Stimulated activated CD4-positive, alpha-beta T cell treated with anti-CD3 and anti-CD28 coated beads, Interleukin-12 subunit alpha, Interleukin-12 subunit beta, amount 100 ng/mL, for 48 hours (primary cell): ENCODE data around the gene PUS1.

ENCODE experiments used
- DNase-seq, 3 donors: peaks; one replicate each; pipeline ENCODE4 v3.0.0-alpha.2; 2020; ENCODE audit warnings: low read depth in 2 of 3, low spot score in 1 of 3

Gene PUS1

GRCh38 chr12:131990066-131990979 lies 61.2 kb downstream of the PUS1 start:
- DNase-seq, result no peak

GRCh38 chr12:131990980-131991305 lies 61.9 kb downstream of the PUS1 start:
- DNase-seq, result no peak

GRCh38 chr12:131991816-131992430 lies 62.8 kb downstream of the PUS1 start:
- no peak for DNase-seq

- DNase-seq, result no peak
Observed at GRCh38 chr12:131994589-131994988, 65.5 kb downstream of the PUS1 start.
